K562 (cell line): ENCODE measurements around the gene AHCYL2. TPM values are rescaled to one million over a fixed set of nuclear protein-coding genes. Genes with fewer than 3 reads are reported as not detected.

Source experiments
- ATF7 ChIP-seq: fragments of 450-650 bp; IDR thresholded peaks from 2 replicates; pipeline ENCODE4 v1.7.1; 2014; ENCODE audit warnings: mild to moderate bottlenecking, moderate library complexity
- BHLHE40 ChIP-seq: IDR thresholded peaks from 2 replicates; pipeline ENCODE4 v1.6.1; 2011; ENCODE audit warnings: low read length, improper control_type of control experiment
- CREM ChIP-seq: IDR thresholded peaks from 2 replicates; pipeline ENCODE4 v1.6.1; 2014; ENCODE audit warnings: antibody characterized with exemption, low read depth
- DEAF1 ChIP-seq: fragments of 450-650 bp; formaldehyde crosslinking; IDR thresholded peaks from 2 replicates; pipeline ENCODE4 v1.4.0; 2020; ENCODE audit warnings: mild to moderate bottlenecking, moderate library complexity
- FOXJ3 ChIP-seq: sonication (generic); formaldehyde crosslinking; IDR thresholded peaks from 2 replicates; pipeline ENCODE4 v1.4.0; 2020; ENCODE audit warnings: mild to moderate bottlenecking, missing genetic modification reagents
- ID3 ChIP-seq, 2 experiments: fragments of 250-450 bp in 1 of 2; fragments of 450-650 bp in 1 of 2; sonication (Bioruptor Pico) in 1 of 2; IDR thresholded peaks; 2 replicates each; pipeline versions ENCODE4 v1.6.1 to v1.8.0; 2016 to 2021; ENCODE audit warnings: mild to moderate bottlenecking in 2 of 2, moderate library complexity in 2 of 2, missing compliant biosample characterization in 1 of 2, missing genetic modification characterization in 1 of 2
- IFI16 ChIP-seq: fragments of 250-450 bp; sonication (Bioruptor Pico); IDR thresholded peaks from 2 replicates; pipeline ENCODE4 v2.1.2; 2022; ENCODE audit warnings: mild to moderate bottlenecking, inconsistent platforms
- IRF2 ChIP-seq: sonication (generic); formaldehyde crosslinking; IDR thresholded peaks from 2 replicates; pipeline ENCODE4 v1.8.1; 2022; ENCODE audit warnings: mild to moderate bottlenecking, missing genetic modification reagents
- JUND ChIP-seq, 2 experiments: IDR thresholded peaks; 2 replicates in 1 of 2; 3 replicates in 1 of 2; pipeline ENCODE4 v1.6.1; 2011; ENCODE audit warnings: borderline replicate concordance in 2 of 2, low read depth in 2 of 2, low read length in 2 of 2, improper control_type of control experiment in 1 of 2, missing biosample characterization in 1 of 2, missing genetic modification characterization in 1 of 2, missing genetic modification reagents in 1 of 2
- KLF10 ChIP-seq: fragments of 250-450 bp; sonication (Bioruptor Pico); IDR thresholded peaks from 2 replicates; pipeline ENCODE4 v1.6.1; 2021; ENCODE audit warnings: matching md5 sums
- PCBP1 ChIP-seq: fragments of 200-400 bp; formaldehyde crosslinking; IDR thresholded peaks from 2 replicates; pipeline ENCODE4 v1.6.1; 2018; ENCODE audit warnings: mild to moderate bottlenecking, low read depth, low read length; ENCODE audit not compliant: poor library complexity, severe bottlenecking
- RBM39 ChIP-seq: fragments of 200-400 bp; formaldehyde crosslinking; optimal IDR thresholded peaks from 2 replicates; pipeline ENCODE3; 2018; ENCODE audit warnings: low read depth, low read length
- SMARCA5 ChIP-seq: fragments of 450-650 bp; IDR thresholded peaks from 2 replicates; pipeline ENCODE4 v1.6.1; 2016
- SMARCC2 ChIP-seq: fragments of 450-650 bp; IDR thresholded peaks from 2 replicates; pipeline ENCODE4 v1.6.1; 2017; ENCODE audit warnings: antibody characterized with exemption, moderate library complexity, mild to moderate bottlenecking, low read depth
- TEAD1 ChIP-seq, 2 experiments: fragments of 450-650 bp in 1 of 2; sonication (generic) in 1 of 2; formaldehyde crosslinking; IDR thresholded peaks; 2 replicates each; pipeline versions ENCODE4 v1.4.0 to v1.8.0; 2020 to 2022; ENCODE audit warnings: mild to moderate bottlenecking in 2 of 2, missing genetic modification reagents in 1 of 2
- TEAD2 ChIP-seq: fragments of 450-650 bp; IDR thresholded peaks from 2 replicates; pipeline ENCODE4 v1.6.1; 2016; ENCODE audit warnings: missing genetic modification characterization, control low read depth, missing compliant biosample characterization
- U2AF1 ChIP-seq: fragments of 200-400 bp; formaldehyde crosslinking; optimal IDR thresholded peaks from 2 replicates; pipeline ENCODE3; 2017; ENCODE audit warnings: mild to moderate bottlenecking, low read depth, low read length, moderate library complexity
- ZBTB43 ChIP-seq: sonication (generic); formaldehyde crosslinking; IDR thresholded peaks from 2 replicates; pipeline ENCODE4 v1.8.0; 2023; ENCODE audit warnings: mild to moderate bottlenecking, missing genetic modification reagents
- ZHX1 ChIP-seq: fragments of 150-350 bp; conservative IDR thresholded peaks from 2 replicates; pipeline ENCODE4 v1.6.1; 2014; ENCODE audit warnings: low read length
- ZNF133 ChIP-seq: fragments of 250-450 bp; sonication (Bioruptor Pico); IDR thresholded peaks from 2 replicates; pipeline ENCODE4 v1.4.0; 2020; ENCODE audit warnings: mild to moderate bottlenecking
- ZNF146 ChIP-seq: IDR thresholded peaks from one replicate; pipeline ENCODE4 v1.6.1; 2018; ENCODE audit warnings: missing compliant biosample characterization; ENCODE audit not compliant: unreplicated experiment
- ZNF174 ChIP-seq: fragments of 250-450 bp; sonication (Bioruptor Pico); IDR thresholded peaks from 2 replicates; pipeline ENCODE4 v1.4.0; 2020; ENCODE audit warnings: mild to moderate bottlenecking
- ZNF3 ChIP-seq: fragments of 250-450 bp; sonication (Bioruptor Pico); IDR thresholded peaks from 2 replicates; pipeline ENCODE4 v1.5.0; 2021; ENCODE audit warnings: mild to moderate bottlenecking, moderate library complexity
- polyA plus RNA-seq, 8 experiments: library from polyadenylated mRNA; depleted of rRNA in 4 of 8; stranded (reverse) in 5 of 8; unstranded in 3 of 8; fragments of >200 nt; fragmentation: Nextera tagmentation in 2 of 8; fragmentation: Illumina TruSeq in 1 of 8; extraction: Ambion mirVana in 2 of 8; extraction: Trizol in 1 of 8; gene quantifications; 2 replicates each; pipeline versions ENCODE4 v1.2.1 to v1.2.3, GENCODE V29; 2011 to 2014; ENCODE audit warnings: inconsistent platforms in 1 of 8, missing spikeins in 1 of 8
- total RNA-seq, 7 experiments: library from RNA; depleted of rRNA in 6 of 7; stranded (reverse); fragments of >200 nt in 6 of 7; fragmentation: Illumina TruSeq in 2 of 7; extraction: Trizol in 2 of 7; gene quantifications; 2 replicates each; pipeline versions ENCODE4 v1.2.1 to v1.2.3, GENCODE V29; 2011 to 2021; ENCODE audit warnings: low replicate concordance in 1 of 7

Gene AHCYL2
- total and polyA plus RNA-seq, 9 of the 15 experiments (the other 6 are each of a cell fraction or from before 2014, with no cell fraction given), result 0.93 to 10.5 (median 5.2) TPM

- TF ChIP-seq ZNF174 (CRISPR knock-in tag), result no peak
- no peak for TF ChIP-seq U2AF1
- TF ChIP-seq FOXJ3 (CRISPR knock-in tag), result no peak
- TF ChIP-seq SMARCA5, result no peak; the same call in 1 of the 2 replicates
- TF ChIP-seq SMARCC2, result no peak
- no peak for TF ChIP-seq ID3 (CRISPR knock-in tag; IDR thresholded peaks at IDR 0.05)
- TF ChIP-seq ID3 (tag; IDR thresholded peaks at IDR 0.05), result 0 out of 2 replicates have a peak, but pooled peaks have one; percentile 16
- TF ChIP-seq ZBTB43 (CRISPR knock-in tag), result no peak; the same call in 1 of the 2 replicates
- no peak for TF ChIP-seq CREM
- TF ChIP-seq BHLHE40, result no peak
- no peak for TF ChIP-seq IFI16 (CRISPR knock-in tag)
- no peak; the same call in 1 of the 2 replicates for TF ChIP-seq DEAF1 (CRISPR knock-in tag)
- TF ChIP-seq IRF2 (CRISPR knock-in tag), result no peak
- no peak for TF ChIP-seq TEAD2 (tag)
- TF ChIP-seq ZNF133, result no peak
- no peak for TF ChIP-seq TEAD1 (CRISPR knock-in tag; IDR thresholded peaks at IDR 0.05)
- no peak for TF ChIP-seq ZHX1
- no peak for TF ChIP-seq KLF10
- no peak for TF ChIP-seq ZNF146 (CRISPR knock-in tag)
- TF ChIP-seq RBM39, result no peak
- TF ChIP-seq JUND (IDR thresholded peaks at IDR 0.05; ENCODE audit: borderline replicate concordance, low read depth, low read length), result no peak
- no peak for TF ChIP-seq JUND (tag; IDR thresholded peaks at IDR 0.05; ENCODE audit: borderline replicate concordance, low read depth, low read length)
- no peak for TF ChIP-seq ZNF3
- TF ChIP-seq ATF7, result no peak
- TF ChIP-seq PCBP1, result no peak
Observed at GRCh38 chr7:129439963-129440625, 215.3 kb downstream of the AHCYL2 start (continued).
